ENCODE results near the gene GNA15. TPM values are rescaled to one million over a fixed set of nuclear protein-coding genes. Genes with fewer than 3 reads are reported as not detected.
"Not testable (repeated sequence)": the region's sequence is repeated elsewhere in the genome, so short reads cannot be mapped to it uniquely, and the experiment has no call there.

The GNA15 gene
- total RNA-seq, 2 experiments from 2014 or later, result 22.8 to 23.6 TPM

GRCh38 chr19:3161453-3161852, 25.6 kb downstream of the GNA15 start:
- Mint-ChIP-seq H3K27me3 (no peaks in the 10 kb centered on the region), H3K27ac (no peak overlapping the region), H3K9me3 (peaks cover 5% of the 10 kb centered on the region), H3K4me3 (no peak overlapping the region), H3K36me3 (ENCODE audit: low read depth) (peaks cover 70% of the 10 kb centered on the region), H3K4me1 (peaks cover 62% of the 10 kb centered on the region)
- ChIA-PET POLR2A (no interaction called here), CTCF (interaction anchor here (1.0 to 2.0 kb wide), 4 partner anchors 9 to 57 kb away, joined by 3 to 7 read pairs (median 4); no protein-coding TSS in a partner anchor)
- DNase-seq, result no peak

GRCh38 chr19:3162418-3163229, 26.8 kb downstream of the GNA15 start:
- CTCF ChIA-PET, result interaction anchor here (0.5 to 2.0 kb wide), 8 partner anchors 8 to 80 kb away, joined by 3 to 7 read pairs (median 4); no protein-coding TSS in a partner anchor

GRCh38 chr19:3163230-3163886, 27.5 kb downstream of the GNA15 start:
- Mint-ChIP-seq H3K36me3 (ENCODE audit: low read depth) (peaks cover 68% of the 10 kb centered on the region), H3K4me1 (peaks cover 55% of the 10 kb centered on the region), H3K9me3 (peaks cover 5% of the 10 kb centered on the region), H3K4me3 (no peak overlapping the region), H3K27me3 (no peaks in the 10 kb centered on the region), H3K27ac (peak overlapping the region; percentile 74)
- CTCF ChIA-PET, result interaction anchor here (0.6 to 1.6 kb wide), 6 partner anchors 12 to 59 kb away, joined by 3 to 5 read pairs (median 3); no protein-coding TSS in a partner anchor
- POLR2A ChIA-PET, result no interaction called here
- peak; percentile 80 for DNase-seq

More at GRCh38 chr19:3162418-3163229, 26.8 kb downstream of the GNA15 start:
- Mint-ChIP-seq H3K27me3 (no peaks in the 10 kb centered on the region), H3K36me3 (ENCODE audit: low read depth) (peaks cover 68% of the 10 kb centered on the region), H3K4me3 (no peak overlapping the region), H3K4me1 (peaks cover 57% of the 10 kb centered on the region), H3K27ac (peak overlapping the region; percentile 74), H3K9me3 (peaks cover 5% of the 10 kb centered on the region)
- DNase-seq, result peak; percentile 55
- POLR2A ChIA-PET, result no interaction called here

GRCh38 chr19:3163943-3164342, 28.1 kb downstream of the GNA15 start:
- ChIA-PET POLR2A (no interaction called here), CTCF (interaction anchor here (0.6 to 1.6 kb wide), 6 partner anchors 12 to 60 kb away, joined by 3 to 5 read pairs (median 3); no protein-coding TSS in a partner anchor)
- Mint-ChIP-seq H3K27ac (no peak overlapping the region), H3K9me3 (peaks cover 5% of the 10 kb centered on the region), H3K27me3 (no peaks in the 10 kb centered on the region), H3K36me3 (ENCODE audit: low read depth) (peaks cover 63% of the 10 kb centered on the region), H3K4me1 (peaks cover 51% of the 10 kb centered on the region), H3K4me3 (no peak overlapping the region)
- no peak for DNase-seq

- no peaks in the 10 kb centered on the region for H3K27me3 Mint-ChIP-seq
- POLR2A ChIA-PET, result no interaction called here
- no peak overlapping the region for H3K27ac Mint-ChIP-seq
- H3K36me3 Mint-ChIP-seq (ENCODE audit: low read depth), result peaks cover 42% of the 10 kb centered on the region
- H3K4me3 Mint-ChIP-seq, result no peak overlapping the region
- H3K9me3 Mint-ChIP-seq, result no peaks in the 10 kb centered on the region
- peaks cover 48% of the 10 kb centered on the region for H3K4me1 Mint-ChIP-seq
- CTCF ChIA-PET, result no interaction called here
- no peak for DNase-seq
These were observed 31.9 kb downstream of the GNA15 start for GRCh38 chr19:3167533-3168272.

GRCh38 chr19:3171894-3172672, 36.2 kb downstream of the GNA15 start:
- no peaks in the 10 kb centered on the region for H3K27me3 Mint-ChIP-seq
- POLR2A ChIA-PET, result no interaction called here
- CTCF ChIA-PET, result interaction anchor here (0.6 kb wide), 1 partner anchor 81 kb away, joined by 3 read pairs; no protein-coding TSS in a partner anchor
- H3K27ac Mint-ChIP-seq, result no peak overlapping the region
- H3K36me3 Mint-ChIP-seq (ENCODE audit: low read depth), result peaks cover 17% of the 10 kb centered on the region
- no peaks in the 10 kb centered on the region for H3K9me3 Mint-ChIP-seq
- peaks cover 32% of the 10 kb centered on the region for H3K4me1 Mint-ChIP-seq
- no peak overlapping the region for H3K4me3 Mint-ChIP-seq
- DNase-seq, result no peak

GRCh38 chr19:3172673-3173000, 36.8 kb downstream of the GNA15 start:
- POLR2A ChIA-PET, H3K27me3 Mint-ChIP-seq, H3K4me3 Mint-ChIP-seq, DNase-seq, H3K27ac Mint-ChIP-seq, H3K9me3 Mint-ChIP-seq, CTCF ChIA-PET: not testable (repeated sequence)
- H3K4me1 Mint-ChIP-seq, result peaks cover 33% of the 10 kb centered on the region
- peaks cover 18% of the 10 kb centered on the region for H3K36me3 Mint-ChIP-seq (ENCODE audit: low read depth)

GRCh38 chr19:3175781-3176714, 40.2 kb downstream of the GNA15 start:
- H3K27me3 Mint-ChIP-seq, result no peaks in the 10 kb centered on the region
- ChIA-PET POLR2A (no interaction called here), CTCF (interaction anchor here (0.6 to 1.6 kb wide), 4 partner anchors 14 to 708 kb away, joined by 3 to 4 read pairs (median 3); no protein-coding TSS in a partner anchor)
- H3K9me3 Mint-ChIP-seq, result no peaks in the 10 kb centered on the region
- H3K27ac Mint-ChIP-seq, result peak overlapping the region; percentile 96
- H3K4me3 Mint-ChIP-seq, result peak overlapping the region; percentile 90
- peaks cover 27% of the 10 kb centered on the region for H3K4me1 Mint-ChIP-seq
- H3K36me3 Mint-ChIP-seq (ENCODE audit: low read depth), result peaks cover 29% of the 10 kb centered on the region
- peak; percentile 30 for DNase-seq

- peaks cover 36% of the 10 kb centered on the region for H3K36me3 Mint-ChIP-seq (ENCODE audit: low read depth)
- CTCF ChIA-PET, result interaction anchor here (0.6 to 1.6 kb wide), 4 partner anchors 10 to 100 kb away, joined by 3 read pairs; no protein-coding TSS in a partner anchor
- peak overlapping the region; percentile 96 for H3K27ac Mint-ChIP-seq
- peak overlapping the region; percentile 90 for H3K4me3 Mint-ChIP-seq
- peaks cover 21% of the 10 kb centered on the region for H3K4me1 Mint-ChIP-seq
- H3K27me3 Mint-ChIP-seq, result no peaks in the 10 kb centered on the region
- POLR2A ChIA-PET, result interaction anchor here (0.7 kb wide), 1 partner anchor 39 kb away, joined by 3 read pairs; no protein-coding TSS in a partner anchor
- peak; percentile 78 for DNase-seq
- H3K9me3 Mint-ChIP-seq, result no peaks in the 10 kb centered on the region
These were observed 41.1 kb downstream of the GNA15 start for GRCh38 chr19:3176715-3177501.

- Mint-ChIP-seq H3K4me1 (peaks cover 29% of the 10 kb centered on the region), H3K9me3 (no peaks in the 10 kb centered on the region), H3K27ac (peak within 1 kb of the TSS; percentile 98), H3K4me3 (peak within 1 kb of the TSS; percentile 100), H3K27me3 (no peaks in the 10 kb centered on the region), H3K36me3 (ENCODE audit: low read depth) (peaks cover 46% of the 10 kb centered on the region)
- CTCF ChIA-PET, result no interaction called here
- POLR2A ChIA-PET, result interaction anchor here (0.7 kb wide), 1 partner anchor 42 kb away, joined by 3 read pairs; no protein-coding TSS in a partner anchor
- peak; percentile 83 for DNase-seq
These were observed 42.6 kb downstream of the GNA15 start, which contains the start of gene S1PR4 for GRCh38 chr19:3178377-3178972. Gene S1PR4 (plus strand): TSS chr19:3178769. CDS start chr19:3178793, 24 bp downstream.
